Measurements from ENCODE around the gene PSMB4.
"Not testable (repeated sequence)": the region's sequence is repeated elsewhere in the genome, so short reads cannot be mapped to it uniquely, and the experiment has no call there.

PSMB4 gene

GRCh38 chr1:151437396-151437795 is 38.0 kb downstream of the PSMB4 start:
- DNase-seq (ENCODE audit: low spot score); FAIRE-seq: not testable (repeated sequence)

- DNase-seq (ENCODE audit: low spot score) (peak; percentile 63), FAIRE-seq (peak; percentile 89)
Observed at GRCh38 chr1:151443846-151444782, 44.7 kb downstream of the PSMB4 start.

- no peak for FAIRE-seq
- DNase-seq (ENCODE audit: low spot score): no peak
Observed at GRCh38 chr1:151444783-151445177, 45.4 kb downstream of the PSMB4 start.

- DNase-seq (ENCODE audit: low spot score): no peak
- FAIRE-seq: no peak
Observed at GRCh38 chr1:151447696-151448095, 48.3 kb downstream of the PSMB4 start.
